ENCODE measurements around the gene ZDHHC8.

ZDHHC8 gene

GRCh38 chr22:20096574-20097420 is 34.8 kb upstream of the ZDHHC8 start:
- DNase-seq (ENCODE audit: low spot score) = no peak

- DNase-seq (ENCODE audit: low spot score) = no peak
Observed at GRCh38 chr22:20099099-20099711, 32.4 kb upstream of the ZDHHC8 start.

DNA sequence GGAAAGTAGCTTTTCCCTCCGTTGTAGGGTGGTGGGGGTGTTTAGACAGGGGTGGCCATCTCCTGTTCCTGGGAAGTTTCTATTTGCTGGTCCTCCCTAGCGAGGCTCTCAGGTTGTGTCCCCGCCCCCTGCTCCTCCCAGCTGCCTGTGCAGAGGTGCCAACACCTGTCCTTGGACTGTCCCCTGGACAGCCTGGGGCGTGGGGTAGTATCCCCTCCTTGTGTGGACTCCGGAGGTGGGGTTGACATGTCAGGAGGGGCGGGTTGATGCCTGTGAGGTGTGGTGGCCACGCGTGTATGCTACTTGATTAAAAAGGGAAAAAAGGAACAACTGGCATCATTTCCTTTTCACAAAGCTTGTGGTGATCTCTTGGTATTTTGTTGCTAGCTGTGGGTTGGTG is 30.0 kb upstream of the ZDHHC8 start:
- no peak for DNase-seq (ENCODE audit: low spot score)

GRCh38 chr22:20102203-20102780 is 29.3 kb upstream of the ZDHHC8 start:
- no peak for DNase-seq (ENCODE audit: low spot score)

GRCh38 chr22:20105456-20106204 is 26.0 kb upstream of the ZDHHC8 start:
- no peak for DNase-seq (ENCODE audit: low spot score)

GRCh38 chr22:20106205-20106848 is 25.3 kb upstream of the ZDHHC8 start:
- no peak for DNase-seq (ENCODE audit: low spot score)

DNA sequence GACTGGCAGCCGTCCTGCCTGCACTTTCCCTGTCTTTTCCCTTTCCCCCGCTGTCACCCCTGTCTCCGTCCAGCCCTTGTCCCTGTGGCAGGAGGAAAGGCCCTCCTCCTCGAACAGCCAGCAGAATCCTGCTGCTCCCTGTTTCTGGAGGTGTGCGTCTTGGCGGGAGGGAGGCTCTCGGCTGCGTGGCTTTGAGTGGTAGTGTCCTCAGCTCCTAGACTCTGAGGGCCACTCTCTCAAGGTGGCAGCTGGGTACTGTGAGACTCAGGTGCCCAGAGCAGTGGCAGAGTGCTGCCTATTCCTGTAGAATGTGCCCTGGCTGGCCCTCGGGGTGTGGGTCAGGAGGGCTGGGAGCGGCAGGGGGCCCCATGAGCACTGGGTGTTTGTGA is 24.8 kb upstream of the ZDHHC8 start:
- no peak for DNase-seq (ENCODE audit: low spot score)

GRCh38 chr22:20107471-20107901 is 24.1 kb upstream of the ZDHHC8 start:
- no peak for DNase-seq (ENCODE audit: low spot score)

GRCh38 chr22:20107951-20108756 is 23.4 kb upstream of the ZDHHC8 start:
- DNase-seq (ENCODE audit: low spot score) = no peak

DNA sequence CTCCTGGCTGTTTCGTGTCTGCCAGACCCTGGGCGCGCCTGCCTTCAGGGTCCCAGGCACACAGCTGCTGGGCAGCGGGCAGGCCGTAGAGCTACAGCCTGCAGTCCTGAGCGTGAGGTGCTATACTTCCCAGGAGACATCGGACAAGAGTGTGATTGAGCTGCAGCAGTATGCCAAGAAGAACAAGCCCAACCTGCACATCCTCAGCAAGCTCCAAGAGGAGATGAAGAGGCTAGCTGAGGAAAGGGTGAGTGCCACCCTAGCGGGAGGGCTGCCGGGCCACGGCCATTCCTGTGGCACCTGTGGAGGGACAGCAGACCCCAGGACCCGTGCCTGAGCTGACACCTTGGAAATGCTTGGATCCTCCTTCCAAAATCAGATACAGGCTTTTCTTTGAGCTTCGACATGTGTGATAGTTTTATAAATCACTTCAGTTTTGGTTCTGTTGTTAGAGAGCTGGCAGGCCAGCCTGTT is 22.8 kb upstream of the ZDHHC8 start:
- DNase-seq (ENCODE audit: low spot score) = no peak

DNA sequence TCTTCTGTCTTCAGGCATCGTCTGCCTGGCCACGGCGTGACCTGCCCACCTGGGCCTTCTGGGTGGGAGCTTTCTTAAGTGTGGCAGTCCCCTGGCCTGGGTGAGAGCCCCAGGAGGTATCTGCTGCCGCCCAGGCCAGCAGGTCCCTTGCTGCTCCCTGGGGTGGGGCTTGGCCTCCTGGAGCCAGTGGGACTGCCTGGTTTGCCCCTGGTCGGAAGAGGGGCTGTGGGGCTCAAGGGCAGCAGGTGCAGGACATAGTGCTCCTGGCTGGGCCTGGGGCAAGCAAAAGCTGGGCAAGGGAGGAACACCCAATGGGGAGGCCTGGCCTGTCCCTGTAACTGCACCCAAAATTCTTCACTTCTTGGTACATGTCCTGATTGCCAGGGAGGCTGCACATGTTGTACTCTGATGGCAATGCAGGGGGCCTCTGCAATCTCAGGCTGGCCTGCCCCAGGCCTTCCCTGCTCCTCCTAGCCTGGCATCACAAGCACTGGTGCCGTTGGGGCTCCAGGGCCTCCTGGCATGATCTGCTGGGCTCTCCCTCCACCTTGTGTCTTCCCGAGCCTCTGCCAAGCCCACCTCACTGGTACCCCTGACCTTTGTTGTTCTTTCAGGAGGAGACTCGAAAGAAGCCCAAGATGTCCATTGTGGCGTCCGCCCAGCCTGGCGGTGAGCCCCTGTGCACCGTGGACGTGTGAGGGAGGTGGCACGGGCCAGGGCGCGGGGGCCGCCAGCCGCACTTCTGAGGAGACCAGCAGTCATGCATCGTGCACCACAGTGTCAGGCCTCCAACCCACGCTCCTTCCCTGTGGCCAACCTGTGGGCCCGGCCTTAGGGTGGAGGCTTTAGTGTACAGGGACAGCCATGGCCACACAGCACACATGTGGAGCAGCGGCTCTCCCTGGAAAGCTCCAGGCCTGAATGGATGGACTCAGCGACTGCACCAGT is 21.9 kb upstream of the ZDHHC8 start:
- DNase-seq (ENCODE audit: low spot score) = no peak

DNA sequence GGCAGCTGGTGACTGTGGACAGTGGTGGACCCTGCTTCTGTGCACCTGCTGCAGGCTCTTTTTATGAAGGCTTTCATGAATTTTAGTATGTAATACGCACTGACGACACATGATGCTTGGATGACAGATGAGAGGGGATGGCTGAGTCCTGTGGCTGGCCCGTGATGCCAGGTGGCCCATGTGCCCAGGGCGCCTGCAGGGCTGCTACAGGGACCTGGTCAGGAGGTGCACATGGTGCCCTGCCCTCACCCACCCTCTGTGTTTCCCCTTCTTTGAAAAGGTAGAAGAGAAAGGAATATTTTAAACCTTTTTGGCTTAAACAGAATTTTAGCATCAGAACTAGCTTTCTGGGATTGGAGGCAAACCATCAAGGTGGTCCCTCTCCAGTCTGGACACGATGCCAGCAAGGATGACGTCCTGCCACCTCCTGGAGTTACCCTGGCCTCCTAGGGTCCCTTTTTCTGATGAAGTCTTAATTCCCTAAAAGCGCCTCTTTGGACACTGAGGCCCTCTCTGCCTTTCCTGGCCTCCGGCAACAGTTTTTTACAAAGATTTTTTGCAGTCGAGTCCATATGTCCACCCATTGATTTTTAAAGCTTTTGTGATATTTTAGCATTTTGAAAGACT is 21.1 kb upstream of the ZDHHC8 start:
- DNase-seq (ENCODE audit: low spot score) = no peak

DNA sequence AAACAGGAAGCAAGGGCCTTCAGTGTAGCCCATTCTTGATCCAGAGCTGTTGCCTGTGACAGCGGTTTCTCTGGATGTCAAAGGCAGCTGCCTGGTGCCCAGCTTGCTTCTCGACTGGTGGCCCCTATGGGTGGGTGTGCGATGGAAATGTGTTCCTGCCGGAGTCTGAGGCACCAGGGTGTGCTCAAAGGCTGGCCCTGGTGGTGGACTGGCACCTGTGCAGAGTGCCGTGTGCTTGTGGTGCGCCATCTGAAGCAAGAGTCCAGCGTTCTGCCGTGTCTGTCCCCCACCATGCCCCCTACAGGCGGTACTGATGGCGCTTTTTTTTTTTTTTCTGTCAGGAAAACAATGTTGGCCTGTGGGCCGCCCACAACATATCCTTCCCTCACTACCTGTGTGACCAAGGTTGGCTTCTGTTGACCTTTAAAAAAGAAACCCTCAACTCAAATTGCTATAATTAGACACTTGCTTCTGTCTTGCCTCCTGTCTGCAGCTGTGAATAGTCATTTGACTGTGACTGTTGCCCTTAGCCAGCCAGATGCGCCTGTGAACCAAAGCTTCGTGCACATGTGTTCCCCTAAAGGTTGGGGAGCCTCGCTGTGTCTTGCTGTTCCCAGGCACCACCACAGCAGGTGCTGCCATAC is 20.4 kb upstream of the ZDHHC8 start:
- peak; percentile 79 for DNase-seq (ENCODE audit: low spot score)

DNA sequence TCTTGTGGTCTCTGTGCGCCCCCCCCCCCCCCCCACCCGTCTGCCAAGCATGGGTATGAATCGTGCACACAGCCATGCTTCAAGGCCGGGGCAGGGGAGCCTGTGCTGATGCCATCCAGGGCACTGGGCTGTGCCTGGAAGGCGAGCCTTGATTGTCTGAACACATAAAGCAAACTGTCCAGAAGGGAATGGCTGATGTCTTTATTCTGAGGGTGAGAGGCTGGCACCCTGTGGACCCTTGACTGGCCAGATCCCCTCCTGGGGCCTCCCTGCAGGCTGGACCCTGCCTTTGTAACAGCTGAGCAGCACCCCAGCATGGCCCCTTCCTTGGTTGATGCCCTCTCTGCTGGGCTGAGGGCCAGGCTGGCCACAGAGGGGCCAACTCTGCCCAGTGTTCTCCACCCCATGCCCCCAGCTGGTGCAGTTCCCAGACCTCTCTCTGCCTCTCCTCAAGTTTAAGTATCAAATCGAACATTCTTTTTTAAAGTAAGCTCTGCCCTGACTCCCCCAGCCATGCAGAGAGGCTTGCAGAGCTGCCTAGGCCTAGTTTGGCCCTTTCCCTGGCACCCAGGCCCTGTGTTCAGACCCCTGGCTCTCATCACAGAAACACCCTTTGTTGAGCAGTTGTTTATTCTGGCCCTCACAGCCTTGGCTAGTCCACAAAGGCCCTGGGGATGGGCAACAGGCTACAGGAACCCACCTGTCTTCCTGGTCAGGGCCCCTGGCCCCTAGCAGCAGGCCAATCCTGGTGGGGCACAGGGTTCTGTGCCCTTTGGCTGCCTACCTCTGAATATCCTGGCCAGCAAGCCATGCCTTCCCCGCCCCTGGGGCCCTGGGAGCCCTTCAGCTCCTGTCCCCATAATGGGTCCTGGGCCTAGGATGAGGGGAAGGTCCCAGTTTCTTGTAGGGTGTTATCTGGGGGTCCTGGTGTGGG is 19.6 kb upstream of the ZDHHC8 start:
- no peak for DNase-seq (ENCODE audit: low spot score)

DNA sequence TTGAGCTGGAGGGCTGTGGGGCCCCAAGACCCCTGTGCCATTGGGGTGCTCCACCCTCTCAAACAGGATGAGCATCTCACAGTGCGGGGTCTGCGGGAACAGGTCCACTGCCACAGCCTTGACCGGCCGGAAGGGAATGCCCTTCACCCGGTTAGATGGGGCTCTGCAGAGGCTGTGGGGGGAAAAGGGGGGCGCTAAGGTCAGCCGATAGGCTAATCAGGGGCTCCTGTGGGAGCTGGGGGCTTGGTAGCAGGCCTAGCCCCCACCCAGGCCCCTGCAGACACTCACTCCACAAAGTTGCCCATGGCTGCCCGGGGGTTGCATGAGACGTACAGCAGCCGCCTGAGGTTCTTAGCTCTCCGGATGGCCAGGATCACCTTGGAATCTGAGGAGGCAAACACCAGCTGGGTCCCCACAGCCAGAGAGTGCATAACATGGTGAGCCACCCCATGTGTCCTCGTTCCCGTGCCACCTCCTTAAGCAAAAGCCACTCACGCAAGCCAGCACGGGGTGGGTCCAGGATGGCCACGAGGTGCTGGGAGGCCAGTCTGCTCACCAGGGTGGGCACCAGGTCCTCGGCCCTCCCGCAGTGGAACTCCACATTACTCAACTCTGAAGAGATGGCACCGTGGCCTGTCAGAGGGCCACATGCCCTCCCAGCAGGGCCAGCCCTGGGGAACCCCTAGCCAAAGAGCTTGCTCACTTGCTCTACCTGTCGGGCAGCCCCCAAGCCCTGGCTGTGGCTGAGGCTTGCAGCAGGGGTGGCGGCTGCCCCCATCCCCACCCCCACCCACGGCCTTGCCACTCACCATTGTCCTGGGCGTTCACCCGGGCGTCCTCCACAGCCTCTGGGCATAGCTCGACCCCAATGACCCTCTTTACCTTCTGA is 18.7 kb upstream of the ZDHHC8 start:
- no peak for DNase-seq (ENCODE audit: low spot score)

DNA sequence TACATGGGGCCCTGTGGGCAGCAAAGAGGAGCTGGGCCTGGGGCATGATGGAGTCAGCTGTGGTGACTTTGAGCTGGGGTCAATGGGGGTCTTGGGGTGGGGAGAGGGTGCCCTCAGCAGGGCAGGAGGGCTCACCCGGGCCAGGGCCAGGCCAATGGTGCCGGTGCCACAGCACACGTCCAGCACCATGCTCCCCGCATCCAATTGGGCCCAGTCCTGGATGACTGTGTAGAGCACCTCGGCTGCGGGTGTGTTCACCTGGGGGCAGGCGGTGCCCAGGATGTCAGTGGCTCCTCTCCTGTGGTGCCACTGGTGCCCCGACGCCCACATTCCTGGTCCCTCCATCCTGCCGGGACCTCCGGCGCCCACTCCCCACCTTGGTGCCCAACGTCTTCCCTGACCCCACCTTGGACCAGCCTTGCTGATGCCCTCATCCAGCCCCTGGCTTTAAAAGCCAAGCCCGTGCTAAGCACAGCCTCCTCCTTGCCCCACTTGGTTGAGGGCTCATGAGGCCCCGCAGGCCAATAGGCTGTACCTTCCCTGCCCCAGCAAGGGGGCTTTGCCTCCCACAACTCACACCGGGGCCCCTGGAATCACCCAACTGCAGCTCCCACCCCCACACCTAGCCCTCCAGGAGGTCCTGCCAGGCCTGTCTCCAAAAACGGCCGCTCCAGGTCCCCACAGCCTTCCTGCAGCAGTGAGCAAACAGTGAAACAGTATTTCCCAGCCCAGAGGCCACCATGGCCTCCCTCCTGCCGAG is 17.9 kb upstream of the ZDHHC8 start:
- no peak for DNase-seq (ENCODE audit: low spot score)
